HepG2 (cell line): ENCODE data around the gene VPS11. TPM values are rescaled to one million over a fixed set of nuclear protein-coding genes. Genes with fewer than 3 reads are reported as not detected.
A peak's percentile ranks its signal among the peaks of the same experiment; 100 is the strongest.

Source experiments
- ATAC-seq: fragments of 200-7000 bp; cut with Tn5 transposase; 3 replicates; pipeline ENCODE4 v1.9.1; 2020; ENCODE audit warnings: mild to moderate bottlenecking, moderate library complexity
- BruUV-seq: library from RNA; stranded (reverse); fragments of 400-500 nt; replicated peaks from 2 replicates; lab custom pipeline; 2021; lab: Mats Ljungman, UMichigan
- CTCF ChIA-PET: fragments of 300-600 bp; formaldehyde crosslinking; extraction: SDS; loops from one replicate; lab custom pipeline; 2021; ENCODE audit warnings: low total read pairs, inconsistent platforms, low intra/inter-chr PET ratio; lab: Yijun Ruan, JAX
- POLR2A ChIA-PET: fragments of 350-600 bp; sonication (Branson Sonifier 250); formaldehyde crosslinking; loops from one replicate; lab custom pipeline; 2020; ENCODE audit warnings: antibody characterized with exemption, inconsistent platforms; lab: Yijun Ruan, JAX
- DNase-seq: peaks from one replicate; pipeline ENCODE4 v3.0.0-alpha.2; 2015; ENCODE audit warnings: low spot score
- FAIRE-seq: peaks from 3 replicates; lab custom pipeline; 2011; peaks lifted over from hg19 to GRCh38; lab: Jason Lieb, UNC
- H2AFZ ChIP-seq: one replicate; pipeline ENCODE4 v1.6.1; 2011; ENCODE audit warnings: low read length, inconsistent platforms
- H3K27ac ChIP-seq: fragments of 300-600 bp; 3 replicates; pipeline ENCODE4 v1.8.0; 2011; ENCODE audit warnings: mixed run types, mild to moderate bottlenecking, mixed read lengths, low read length, inconsistent platforms; ENCODE audit not compliant: insufficient read depth; ENCODE audit errors: extremely low read length
- H3K27me3 ChIP-seq, 2 experiments: fragments of 200-600 bp in 1 of 2; 2 replicates in 1 of 2; 3 replicates in 1 of 2; pipeline versions ENCODE4 v1.6.0 to v1.8.0; 2011; ENCODE audit warnings: low read length in 2 of 2, mild to moderate bottlenecking in 2 of 2, moderate library complexity in 2 of 2, inconsistent platforms in 1 of 2; ENCODE audit not compliant: insufficient read depth in 2 of 2, control insufficient read depth in 1 of 2
- H3K36me3 ChIP-seq, 2 experiments: fragments of 200-600 bp in 1 of 2; replicated peaks in 1 of 2; 2 replicates in 1 of 2; 3 replicates in 1 of 2; pipeline versions ENCODE4 v1.5.1 to v1.8.0; 2011; ENCODE audit warnings: low read length in 2 of 2, inconsistent platforms in 1 of 2; ENCODE audit not compliant: insufficient read depth in 2 of 2, control insufficient read depth in 1 of 2
- H3K4me1 ChIP-seq: 2 replicates; pipeline ENCODE4 v1.5.1; 2012; ENCODE audit warnings: low read length, inconsistent platforms; ENCODE audit not compliant: insufficient read depth
- H3K4me2 ChIP-seq: 2 replicates; pipeline ENCODE4 v1.6.0; 2011; ENCODE audit warnings: low read depth, low read length, inconsistent platforms
- H3K4me3 ChIP-seq, 3 experiments: fragments of 200-600 bp in 1 of 3; sonication (generic), shearing (Covaris generic) in 1 of 3; replicated peaks in 1 of 3; 2 replicates each; pipeline ENCODE4 v1.5.1; 2011 to 2016; ENCODE audit warnings: low read length in 3 of 3, inconsistent platforms in 2 of 3, low read depth in 2 of 3, mild to moderate bottlenecking in 2 of 3, control low read depth in 1 of 3, mixed read lengths in 1 of 3; ENCODE audit not compliant: insufficient read depth in 1 of 3
- H3K79me2 ChIP-seq: one replicate; pipeline ENCODE4 v1.6.1; 2011; ENCODE audit warnings: low read length, inconsistent platforms; ENCODE audit not compliant: insufficient read depth
- H3K9ac ChIP-seq: 2 replicates; pipeline ENCODE4 v1.6.0; 2011; ENCODE audit warnings: mild to moderate bottlenecking, low read depth, low read length, inconsistent platforms; ENCODE audit not compliant: insufficient read depth
- H3K9me3 ChIP-seq: 2 replicates; pipeline ENCODE4 v1.5.1; 2012; ENCODE audit warnings: mild to moderate bottlenecking, low read length
- H4K20me1 ChIP-seq: 2 replicates; pipeline ENCODE4 v1.6.0; 2011; ENCODE audit warnings: inconsistent platforms, mild to moderate bottlenecking, low read length, moderate library complexity; ENCODE audit not compliant: insufficient read depth
- DNMT3B ChIP-seq: conservative IDR thresholded peaks from 2 replicates; pipeline ENCODE4 v1.6.1; 2016; ENCODE audit warnings: missing biosample characterization, control low read depth
- FIP1L1 ChIP-seq: fragments of 200-400 bp; formaldehyde crosslinking; IDR thresholded peaks from 2 replicates; pipeline ENCODE4 v1.6.1; 2018; ENCODE audit warnings: low read depth, mild to moderate bottlenecking, low read length, moderate library complexity, borderline replicate concordance; ENCODE audit not compliant: insufficient read depth
- HNF1A ChIP-seq, 2 experiments: sonication (generic) in 1 of 2; formaldehyde crosslinking in 1 of 2; IDR thresholded peaks; 2 replicates each; pipeline versions ENCODE4 v1.4.0 to v1.6.1; 2016 to 2020; ENCODE audit warnings: borderline replicate concordance in 1 of 2, low read depth in 1 of 2, mild to moderate bottlenecking in 1 of 2, missing genetic modification reagents in 1 of 2
- MXD3 ChIP-seq: IDR thresholded peaks from 2 replicates; pipeline ENCODE4 v1.6.1; 2016; ENCODE audit warnings: mild to moderate bottlenecking, missing biosample characterization, missing genetic modification reagents
- PHF21A ChIP-seq: sonication (generic); formaldehyde crosslinking; IDR thresholded peaks from 2 replicates; pipeline ENCODE4 v1.5.0; 2020; ENCODE audit warnings: mild to moderate bottlenecking, missing genetic modification reagents
- PHF5A ChIP-seq: IDR thresholded peaks from one replicate; pipeline ENCODE4 v1.6.1; 2018; ENCODE audit warnings: low read depth, missing genetic modification reagents; ENCODE audit not compliant: unreplicated experiment
- PRDM10 ChIP-seq: sonication (generic); formaldehyde crosslinking; IDR thresholded peaks from 2 replicates; pipeline ENCODE4 v1.4.0; 2020; ENCODE audit warnings: low read depth, missing genetic modification reagents
- SMYD3 ChIP-seq: sonication (generic); formaldehyde crosslinking; IDR thresholded peaks from 2 replicates; pipeline ENCODE4 v1.8.1; 2023; ENCODE audit warnings: mild to moderate bottlenecking, missing genetic modification reagents
- XRCC5 ChIP-seq: fragments of 200-400 bp; formaldehyde crosslinking; optimal IDR thresholded peaks from 2 replicates; pipeline ENCODE3; 2017; ENCODE audit warnings: mild to moderate bottlenecking, low read length
- YEATS4 ChIP-seq: sonication (generic); formaldehyde crosslinking; IDR thresholded peaks from 2 replicates; pipeline ENCODE4 v1.4.0; 2020; ENCODE audit warnings: missing genetic modification reagents, borderline replicate concordance
- ZNF713 ChIP-seq: sonication (generic); formaldehyde crosslinking; IDR thresholded peaks from 2 replicates; pipeline ENCODE4 v1.4.0; 2020; ENCODE audit warnings: mild to moderate bottlenecking, missing genetic modification reagents
- WGBS: methylation state at CpG from one replicate; pipeline ENCODE4 v1.1.6; 2017; ENCODE audit warnings: low lambda C conversion rate; 5-methylcytosine and 5-hydroxymethylcytosine counted together
- in situ Hi-C: cut with HindIII; loops from 2 replicates; pipeline ENCODE4 v1.10.0; 2017; ENCODE audit warnings: low pct_unique_long_range_greater_than_20kb; ENCODE audit not compliant: extremely low pct_ligation_motif_present
- intact Hi-C: fragments of 100-400 bp; cut with micrococcal nuclease; formaldehyde crosslinking; loops from one replicate; pipeline ENCODE4 v1.10.0; 2022; ENCODE audit not compliant: unreplicated experiment
- polyA plus RNA-seq, 8 experiments: library from polyadenylated mRNA; depleted of rRNA in 3 of 8; stranded (reverse) in 7 of 8; unstranded in 1 of 8; fragments of >200 nt; fragmentation: Illumina TruSeq in 4 of 8; extraction: Trizol in 4 of 8; gene quantifications; 2 replicates each; pipeline versions ENCODE4 v1.2.1 to v1.2.3, GENCODE V29; 2011 to 2016; ENCODE audit warnings: low read depth in 4 of 8, missing spikeins in 1 of 8, mixed read lengths in 1 of 8; ENCODE audit not compliant: insufficient read depth in 1 of 8
- total RNA-seq, 5 experiments: library from RNA; depleted of rRNA; stranded (reverse); fragments of >200 nt; fragmentation: Illumina TruSeq; extraction: Trizol; gene quantifications; 2 replicates each; pipeline ENCODE4 v1.2.3, GENCODE V29; 2016; ENCODE audit warnings: low read depth in 1 of 5
- TF ChIP-seq, protein P1 (sequence below): fragments of 450-650 bp; IDR thresholded peaks from 2 replicates; pipeline ENCODE4 v1.6.1; 2016

The VPS11 gene
- total and polyA plus RNA-seq, 2 of the 13 experiments (the other 11 are each of a cell fraction or from before 2014, with no cell fraction given) = 13.7 to 21.6 TPM

- no peaks in the 10 kb centered on the region; a peak in 1 of 5 replicates for H3K27me3 ChIP-seq
- 19% methylated on average over 2 of the region's 8 CpGs for WGBS
- H3K4me3 ChIP-seq = peak overlapping the region; percentile 68 to 86 (median 85)
- no peaks in the 10 kb centered on the region for H3K9me3 ChIP-seq
- intact Hi-C loops = loop anchor here (5.0 kb wide), 1 partner anchor 89 kb away; no protein-coding TSS in a partner anchor
- in situ Hi-C loops = no loop called here
- peaks cover 33% of the 10 kb centered on the region for H3K4me1 ChIP-seq
- H3K4me2 ChIP-seq = peak overlapping the region; percentile 82
- peak; percentile 76 for ATAC-seq
- no peaks in the 10 kb centered on the region for H3K79me2 ChIP-seq
- H3K9ac ChIP-seq = peak overlapping the region; percentile 77
- H3K36me3 ChIP-seq = peaks cover 1 to 23% of the 10 kb centered on the region in 2 experiments
- H2AFZ ChIP-seq = no peak overlapping the region
- POLR2A ChIA-PET = interaction anchor here (0.8 to 4.2 kb wide), 8 partner anchors 9 to 316 kb away, joined by 3 to 75 read pairs (median 5); partner anchors contain the start of genes HINFP, HMBS, NHERF4 and VPS11
- CTCF ChIA-PET = no interaction called here
- peak; percentile 73 for DNase-seq
- peak overlapping the region; percentile 65 for H3K27ac ChIP-seq
- FAIRE-seq = peak; percentile 76
- no TSS peak for BruUV-seq
- no peaks in the 10 kb centered on the region for H4K20me1 ChIP-seq
- TF ChIP-seq, protein P1, sequence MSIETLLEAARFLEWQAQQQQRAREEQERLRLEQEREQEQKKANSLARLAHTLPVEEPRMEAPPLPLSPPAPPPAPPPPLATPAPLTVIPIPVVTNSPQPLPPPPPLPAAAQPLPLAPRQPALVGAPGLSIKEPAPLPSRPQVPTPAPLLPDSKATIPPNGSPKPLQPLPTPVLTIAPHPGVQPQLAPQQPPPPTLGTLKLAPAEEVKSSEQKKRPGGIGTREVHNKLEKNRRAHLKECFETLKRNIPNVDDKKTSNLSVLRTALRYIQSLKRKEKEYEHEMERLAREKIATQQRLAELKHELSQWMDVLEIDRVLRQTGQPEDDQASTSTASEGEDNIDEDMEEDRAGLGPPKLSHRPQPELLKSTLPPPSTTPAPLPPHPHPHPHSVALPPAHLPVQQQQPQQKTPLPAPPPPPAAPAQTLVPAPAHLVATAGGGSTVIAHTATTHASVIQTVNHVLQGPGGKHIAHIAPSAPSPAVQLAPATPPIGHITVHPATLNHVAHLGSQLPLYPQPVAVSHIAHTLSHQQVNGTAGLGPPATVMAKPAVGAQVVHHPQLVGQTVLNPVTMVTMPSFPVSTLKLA = no peak
- TF ChIP-seq FIP1L1 (no peak), ZNF713 (CRISPR knock-in tag) (no peak), XRCC5 (no peak), DNMT3B (no peak), PHF21A (peak; percentile 69), HNF1A (IDR thresholded peaks at IDR 0.05; ENCODE audit: low read depth) (0 out of 2 replicates have a peak, but pooled peaks have one; percentile 31), HNF1A (CRISPR knock-in tag; IDR thresholded peaks at IDR 0.05; ENCODE audit: borderline replicate concordance) (no peak), PHF5A (CRISPR knock-in tag) (no peak), PRDM10 (CRISPR knock-in tag) (peak; percentile 41; the same call in 1 of the 2 replicates), YEATS4 (CRISPR knock-in tag) (peak; percentile 32), SMYD3 (no peak), MXD3 (no peak)
Measured at GRCh38 chr11:119108146-119108856, 40.7 kb downstream of the VPS11 start.
